ENCODE data around the gene NT5C1A.

Gene NT5C1A

GRCh38 chr1:39681999-39682398 is 10.1 kb upstream of the NT5C1A start:
- Histone ChIP-seq H3F3A (ENCODE audit: insufficient read depth, low read length) (no peaks in the 10 kb centered on the region), H3K79me2 (ENCODE audit: insufficient read depth, low read length) (no peaks in the 10 kb centered on the region), H3K4me3 (ENCODE audit: low read depth, low read length, poor library complexity, severe bottlenecking) (no peak overlapping the region), H3K27me3 (ENCODE audit: insufficient read depth, low read length) (no peaks in the 10 kb centered on the region), H3K9me2 (ENCODE audit: low read depth, low read length) (no peaks in the 10 kb centered on the region), H3K36me3 (ENCODE audit: insufficient read depth, low read length) (no peaks in the 10 kb centered on the region), H3K9ac (ENCODE audit: low read length) (no peak overlapping the region), H4K20me1 (ENCODE audit: insufficient read depth, low read length) (no peaks in the 10 kb centered on the region), H3K27ac (ENCODE audit: low read depth, low read length, poor library complexity, severe bottlenecking) (no peak overlapping the region), H3K4me2 (ENCODE audit: low read length) (no peak overlapping the region), H3K4me1 (ENCODE audit: insufficient read depth, low read length, severe bottlenecking) (no peaks in the 10 kb centered on the region), H3K9me3 (ENCODE audit: low read length) (no peaks in the 10 kb centered on the region), H2AFZ (ENCODE audit: low read length) (no peak overlapping the region)
- TF ChIP-seq EZH2 (IDR thresholded peaks at IDR 0.05; ENCODE audit: borderline replicate concordance, low read length) (no peak), CTCF (IDR thresholded peaks at IDR 0.05; ENCODE audit: low read length) (no peak)

- no peaks in the 10 kb centered on the region for H3K9me3 ChIP-seq (ENCODE audit: low read length)
- no peaks in the 10 kb centered on the region for H3F3A ChIP-seq (ENCODE audit: insufficient read depth, low read length)
- TF ChIP-seq EZH2 (IDR thresholded peaks at IDR 0.05; ENCODE audit: borderline replicate concordance, low read length) = no peak
- no peak overlapping the region for H3K4me3 ChIP-seq (ENCODE audit: low read depth, low read length, poor library complexity, severe bottlenecking)
- no peaks in the 10 kb centered on the region for H3K9me2 ChIP-seq (ENCODE audit: low read depth, low read length)
- no peaks in the 10 kb centered on the region for H3K79me2 ChIP-seq (ENCODE audit: insufficient read depth, low read length)
- H3K4me2 ChIP-seq (ENCODE audit: low read length) = no peak overlapping the region
- H3K36me3 ChIP-seq (ENCODE audit: insufficient read depth, low read length) = no peaks in the 10 kb centered on the region
- H3K27ac ChIP-seq (ENCODE audit: low read depth, low read length, poor library complexity, severe bottlenecking) = no peak overlapping the region
- no peak overlapping the region for H3K9ac ChIP-seq (ENCODE audit: low read length)
- no peaks in the 10 kb centered on the region for H3K27me3 ChIP-seq (ENCODE audit: insufficient read depth, low read length)
- no peaks in the 10 kb centered on the region for H3K4me1 ChIP-seq (ENCODE audit: insufficient read depth, low read length, severe bottlenecking)
- no peaks in the 10 kb centered on the region for H4K20me1 ChIP-seq (ENCODE audit: insufficient read depth, low read length)
- H2AFZ ChIP-seq (ENCODE audit: low read length) = no peak overlapping the region
Measured at GRCh38 chr1:39681294-39681693, 9.4 kb upstream of the NT5C1A start.

GRCh38 chr1:39680751-39681150 is 8.8 kb upstream of the NT5C1A start:
- Histone ChIP-seq H3K9ac (ENCODE audit: low read length) (no peak overlapping the region), H4K20me1 (ENCODE audit: insufficient read depth, low read length) (no peaks in the 10 kb centered on the region), H3K27me3 (ENCODE audit: insufficient read depth, low read length) (no peaks in the 10 kb centered on the region), H3K4me1 (ENCODE audit: insufficient read depth, low read length, severe bottlenecking) (no peaks in the 10 kb centered on the region), H3K79me2 (ENCODE audit: insufficient read depth, low read length) (no peaks in the 10 kb centered on the region), H3K9me2 (ENCODE audit: low read depth, low read length) (no peaks in the 10 kb centered on the region), H3K4me2 (ENCODE audit: low read length) (no peak overlapping the region), H3K27ac (ENCODE audit: low read depth, low read length, poor library complexity, severe bottlenecking) (no peak overlapping the region), H3K4me3 (ENCODE audit: low read depth, low read length, poor library complexity, severe bottlenecking) (no peak overlapping the region), H3K9me3 (ENCODE audit: low read length) (no peaks in the 10 kb centered on the region), H3K36me3 (ENCODE audit: insufficient read depth, low read length) (no peaks in the 10 kb centered on the region), H3F3A (ENCODE audit: insufficient read depth, low read length) (no peaks in the 10 kb centered on the region), H2AFZ (ENCODE audit: low read length) (no peak overlapping the region)
- TF ChIP-seq EZH2 (IDR thresholded peaks at IDR 0.05; ENCODE audit: borderline replicate concordance, low read length) = no peak
- no peak for TF ChIP-seq CTCF (IDR thresholded peaks at IDR 0.05; ENCODE audit: low read length)

DNA sequence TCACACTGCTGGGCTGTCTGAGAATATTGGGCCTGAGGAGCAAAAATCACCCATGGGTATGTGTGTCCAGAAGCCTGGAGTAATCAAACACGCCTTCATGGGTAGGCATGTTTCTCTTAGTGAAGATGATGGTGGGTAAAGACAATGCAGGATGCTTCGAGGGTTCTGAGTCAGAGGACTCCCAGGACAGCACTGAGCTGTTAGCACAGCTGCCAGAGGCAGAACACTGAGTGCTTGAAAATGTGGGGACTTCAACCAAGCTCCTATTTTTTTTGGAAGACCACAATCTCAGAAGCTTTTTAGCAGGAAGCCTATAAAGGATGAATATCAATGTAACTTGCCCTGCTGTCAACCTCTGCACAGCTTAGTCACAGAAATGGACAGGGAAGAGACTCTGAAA is 7.9 kb upstream of the NT5C1A start:
- TF ChIP-seq EZH2 (IDR thresholded peaks at IDR 0.05; ENCODE audit: borderline replicate concordance, low read length) (no peak), CTCF (IDR thresholded peaks at IDR 0.05; ENCODE audit: low read length) (no peak)
- no peaks in the 10 kb centered on the region for H3F3A ChIP-seq (ENCODE audit: insufficient read depth, low read length)
- no peaks in the 10 kb centered on the region for H3K27me3 ChIP-seq (ENCODE audit: insufficient read depth, low read length)

More for the DNA sequence above, 7.9 kb upstream of the NT5C1A start:
- Histone ChIP-seq H3K9ac (ENCODE audit: low read length) (no peak overlapping the region), H3K4me1 (ENCODE audit: insufficient read depth, low read length, severe bottlenecking) (no peaks in the 10 kb centered on the region), H4K20me1 (ENCODE audit: insufficient read depth, low read length) (no peaks in the 10 kb centered on the region), H2AFZ (ENCODE audit: low read length) (no peak overlapping the region), H3K36me3 (ENCODE audit: insufficient read depth, low read length) (no peaks in the 10 kb centered on the region), H3K9me3 (ENCODE audit: low read length) (no peaks in the 10 kb centered on the region), H3K9me2 (ENCODE audit: low read depth, low read length) (no peaks in the 10 kb centered on the region), H3K79me2 (ENCODE audit: insufficient read depth, low read length) (no peaks in the 10 kb centered on the region), H3K4me3 (ENCODE audit: low read depth, low read length, poor library complexity, severe bottlenecking) (no peak overlapping the region), H3K4me2 (ENCODE audit: low read length) (no peak overlapping the region), H3K27ac (ENCODE audit: low read depth, low read length, poor library complexity, severe bottlenecking) (no peak overlapping the region)
